DMS114 treated with DMSO at 0.1 percent for 48 hours (cell line): ENCODE data around the gene VTCN1.
"Not testable (repeated sequence)": the region's sequence is repeated elsewhere in the genome, so short reads cannot be mapped to it uniquely, and the experiment has no call there.

ENCODE experiments used
- DNase-seq: peaks from one replicate; lab custom pipeline; 2025; ENCODE audit not compliant: unreplicated experiment; lab: John Stamatoyannopoulos, UW

Gene VTCN1

GRCh38 chr1:117210831-117211261 is at the start of gene VTCN1:
VTCN1 (minus strand) TSS chr1:117210927; CDS start chr1:117210855, 72 bp downstream.
- no peak for DNase-seq

- no peak for DNase-seq
Measured at GRCh38 chr1:117258791-117259190, 48.1 kb upstream of the VTCN1 start.

- DNase-seq: not testable (repeated sequence)
Measured at GRCh38 chr1:117258075-117258474, 47.3 kb upstream of the VTCN1 start.

- DNase-seq: no peak
Measured at GRCh38 chr1:117257291-117257690, 46.6 kb upstream of the VTCN1 start.

GRCh38 chr1:117250061-117250606 is 39.4 kb upstream of the VTCN1 start:
- DNase-seq: no peak

GRCh38 chr1:117244971-117245370 is 34.2 kb upstream of the VTCN1 start:
- DNase-seq: no peak

- DNase-seq: no peak
Measured at GRCh38 chr1:117244306-117244705, 33.6 kb upstream of the VTCN1 start.

- no peak for DNase-seq
Measured at GRCh38 chr1:117241512-117241911, 30.8 kb upstream of the VTCN1 start.

- no peak for DNase-seq
Measured at GRCh38 chr1:117240547-117240946, 29.8 kb upstream of the VTCN1 start.

- no peak for DNase-seq
Measured at GRCh38 chr1:117239467-117239866, 28.7 kb upstream of the VTCN1 start.

GRCh38 chr1:117237726-117238381 is 27.1 kb upstream of the VTCN1 start:
- no peak for DNase-seq

- no peak for DNase-seq
Measured at GRCh38 chr1:117235863-117236465, 25.2 kb upstream of the VTCN1 start.

- no peak for DNase-seq
Measured at GRCh38 chr1:117232531-117232930, 21.8 kb upstream of the VTCN1 start.

- no peak for DNase-seq
Measured at GRCh38 chr1:117231748-117232373, 21.1 kb upstream of the VTCN1 start.

- no peak for DNase-seq
Measured at GRCh38 chr1:117231312-117231711, 20.6 kb upstream of the VTCN1 start.

GRCh38 chr1:117229217-117229616 is 18.5 kb upstream of the VTCN1 start:
- no peak for DNase-seq

- no peak for DNase-seq
Measured at GRCh38 chr1:117225931-117226330, 15.2 kb upstream of the VTCN1 start.

GRCh38 chr1:117216718-117217117 is 6.0 kb upstream of the VTCN1 start:
- DNase-seq: no peak

GRCh38 chr1:117215733-117216462 is 5.2 kb upstream of the VTCN1 start:
- DNase-seq: no peak

GRCh38 chr1:117215019-117215418 is 4.3 kb upstream of the VTCN1 start:
- DNase-seq: no peak

- DNase-seq: no peak
Measured at GRCh38 chr1:117213046-117213445, 2.3 kb upstream of the VTCN1 start.
